ENCODE measurements around the gene YWHAE. TPM values are rescaled to one million over a fixed set of nuclear protein-coding genes. Genes with fewer than 3 reads are reported as not detected.
"Not testable (repeated sequence)": the region's sequence is repeated elsewhere in the genome, so short reads cannot be mapped to it uniquely, and the experiment has no call there.

YWHAE gene
- polyA plus RNA-seq, 2 donors, result 246 to 324 TPM

GRCh38 chr17:1366234-1366633 lies 33.8 kb downstream of the YWHAE start:
- Histone ChIP-seq H3K27me3 (ENCODE audit: control insufficient read depth in 1 of 2, insufficient read depth in 2 of 2, low read length in 2 of 2) (no peaks in the 10 kb centered on the region), H3K27ac (ENCODE audit: low read depth in 2 of 2, low read length in 1 of 2) (peak overlapping the region in 1 of 2 donors; percentile 42), H3K9me3 (ENCODE audit: control insufficient read depth in 2 of 2, insufficient read depth in 1 of 2, low read depth in 1 of 2, low read length in 1 of 2) (no peaks in the 10 kb centered on the region), H3K36me3 (ENCODE audit: control insufficient read depth in 2 of 2, insufficient read depth in 2 of 2, low read length in 1 of 2) (peaks cover 2 to 5% of the 10 kb centered on the region in 2 donors), H3K4me1 (ENCODE audit: control insufficient read depth in 2 of 2, insufficient read depth in 2 of 2, low read length in 1 of 2) (no peaks in the 10 kb centered on the region), H3K4me3 (ENCODE audit: low read depth in 1 of 2, low read length in 2 of 2) (no peak overlapping the region)
- 82 to 83% methylated on average over 7 of the region's 7 CpGs for WGBS, 2 donors

GRCh38 chr17:1365445-1366039 lies 34.5 kb downstream of the YWHAE start:
- Histone ChIP-seq H3K4me3 (ENCODE audit: low read depth in 1 of 2, low read length in 2 of 2) (no peak overlapping the region), H3K36me3 (ENCODE audit: control insufficient read depth in 2 of 2, insufficient read depth in 2 of 2, low read length in 1 of 2) (peaks cover 2 to 8% of the 10 kb centered on the region in 2 donors), H3K9me3 (ENCODE audit: control insufficient read depth in 2 of 2, insufficient read depth in 1 of 2, low read depth in 1 of 2, low read length in 1 of 2) (no peaks in the 10 kb centered on the region), H3K4me1 (ENCODE audit: control insufficient read depth in 2 of 2, insufficient read depth in 2 of 2, low read length in 1 of 2) (no peaks in the 10 kb centered on the region), H3K27me3 (ENCODE audit: control insufficient read depth in 1 of 2, insufficient read depth in 2 of 2, low read length in 2 of 2) (no peaks in the 10 kb centered on the region), H3K27ac (ENCODE audit: low read depth in 2 of 2, low read length in 1 of 2) (no peak overlapping the region)
- 10 to 14% methylated on average over 11 of the region's 11 CpGs for WGBS, 2 donors

- Histone ChIP-seq H3K9me3 (ENCODE audit: control insufficient read depth in 2 of 2, insufficient read depth in 1 of 2, low read depth in 1 of 2, low read length in 1 of 2) (no peaks in the 10 kb centered on the region), H3K4me1 (ENCODE audit: control insufficient read depth in 2 of 2, insufficient read depth in 2 of 2, low read length in 1 of 2) (no peaks in the 10 kb centered on the region), H3K27ac (ENCODE audit: low read depth in 2 of 2, low read length in 1 of 2) (peak overlapping the region in 1 of 2 donors; percentile 4)
These were observed 37.1 kb downstream of the YWHAE start for GRCh38 chr17:1362964-1363363.

GRCh38 chr17:1362065-1362848 lies 37.8 kb downstream of the YWHAE start:
- H3K9me3 ChIP-seq (ENCODE audit: control insufficient read depth in 2 of 2, insufficient read depth in 1 of 2, low read depth in 1 of 2, low read length in 1 of 2), result no peaks in the 10 kb centered on the region
- H3K4me3 ChIP-seq (ENCODE audit: low read depth in 1 of 2, low read length in 2 of 2), result no peak overlapping the region
- 36 to 42% methylated on average over 10 of the region's 10 CpGs for WGBS, 2 donors
- H3K27me3 ChIP-seq (ENCODE audit: control insufficient read depth in 1 of 2, insufficient read depth in 2 of 2, low read length in 2 of 2), result no peaks in the 10 kb centered on the region
- H3K4me1 ChIP-seq (ENCODE audit: control insufficient read depth in 2 of 2, insufficient read depth in 2 of 2, low read length in 1 of 2), result no peaks in the 10 kb centered on the region
- peak overlapping the region in 1 of 2 donors; percentile 4 for H3K27ac ChIP-seq (ENCODE audit: low read depth in 2 of 2, low read length in 1 of 2)
- H3K36me3 ChIP-seq (ENCODE audit: control insufficient read depth in 2 of 2, insufficient read depth in 2 of 2, low read length in 1 of 2), result peaks cover 2 to 6% of the 10 kb centered on the region in 2 donors

More at GRCh38 chr17:1362964-1363363, 37.1 kb downstream of the YWHAE start:
- Histone ChIP-seq H3K27me3 (ENCODE audit: control insufficient read depth in 1 of 2, insufficient read depth in 2 of 2, low read length in 2 of 2) (no peaks in the 10 kb centered on the region), H3K36me3 (ENCODE audit: control insufficient read depth in 2 of 2, insufficient read depth in 2 of 2, low read length in 1 of 2) (peaks cover 2 to 8% of the 10 kb centered on the region in 2 donors), H3K4me3 (ENCODE audit: low read depth in 1 of 2, low read length in 2 of 2) (no peak overlapping the region)
- WGBS, 2 donors, result 31 to 37% methylated on average over 3 of the region's 3 CpGs

GRCh38 chr17:1360975-1361374 lies 39.0 kb downstream of the YWHAE start:
- Histone ChIP-seq H3K4me1 (ENCODE audit: control insufficient read depth in 2 of 2, insufficient read depth in 2 of 2, low read length in 1 of 2) (no peaks in the 10 kb centered on the region), H3K9me3 (ENCODE audit: control insufficient read depth in 2 of 2, insufficient read depth in 1 of 2, low read depth in 1 of 2, low read length in 1 of 2) (no peaks in the 10 kb centered on the region), H3K36me3 (ENCODE audit: control insufficient read depth in 2 of 2, insufficient read depth in 2 of 2, low read length in 1 of 2) (peaks cover 2 to 7% of the 10 kb centered on the region in 2 donors), H3K4me3 (ENCODE audit: low read depth in 1 of 2, low read length in 2 of 2) (no peak overlapping the region), H3K27me3 (ENCODE audit: control insufficient read depth in 1 of 2, insufficient read depth in 2 of 2, low read length in 2 of 2) (no peaks in the 10 kb centered on the region), H3K27ac (ENCODE audit: low read depth in 2 of 2, low read length in 1 of 2) (peak overlapping the region in 1 of 2 donors; percentile 4)
- 70 to 73% methylated on average over 12 of the region's 12 CpGs for WGBS, 2 donors

- H3K4me1 ChIP-seq (ENCODE audit: control insufficient read depth in 2 of 2, insufficient read depth in 2 of 2, low read length in 1 of 2); H3K4me3 ChIP-seq (ENCODE audit: low read depth in 1 of 2, low read length in 2 of 2); H3K9me3 ChIP-seq (ENCODE audit: control insufficient read depth in 2 of 2, insufficient read depth in 1 of 2, low read depth in 1 of 2, low read length in 1 of 2); H3K27me3 ChIP-seq (ENCODE audit: control insufficient read depth in 1 of 2, insufficient read depth in 2 of 2, low read length in 2 of 2); H3K36me3 ChIP-seq (ENCODE audit: control insufficient read depth in 2 of 2, insufficient read depth in 2 of 2, low read length in 1 of 2): not testable (repeated sequence)
- peak overlapping the region in 1 of 2 donors; percentile 6 for H3K27ac ChIP-seq (ENCODE audit: low read depth in 2 of 2, low read length in 1 of 2)
- WGBS, 2 donors, result 26 to 38% methylated on average over 5 of the region's 5 CpGs
These were observed 39.7 kb downstream of the YWHAE start for GRCh38 chr17:1360315-1360714.

- no peak overlapping the region for H3K4me3 ChIP-seq (ENCODE audit: low read depth in 1 of 2, low read length in 2 of 2)
- H3K36me3 ChIP-seq (ENCODE audit: control insufficient read depth in 2 of 2, insufficient read depth in 2 of 2, low read length in 1 of 2), result peaks cover 12 to 17% of the 10 kb centered on the region in 2 donors
- WGBS, 2 donors, result 85 to 93% methylated on average over 7 of the region's 7 CpGs
These were observed 46.0 kb downstream of the YWHAE start for GRCh38 chr17:1354030-1354429.

GRCh38 chr17:1352530-1352929 lies 47.5 kb downstream of the YWHAE start:
- not testable (repeated sequence) for H3K9me3 ChIP-seq (ENCODE audit: control insufficient read depth in 2 of 2, insufficient read depth in 1 of 2, low read depth in 1 of 2, low read length in 1 of 2); H3K27ac ChIP-seq (ENCODE audit: low read depth in 2 of 2, low read length in 1 of 2); H3K4me1 ChIP-seq (ENCODE audit: control insufficient read depth in 2 of 2, insufficient read depth in 2 of 2, low read length in 1 of 2); H3K27me3 ChIP-seq (ENCODE audit: control insufficient read depth in 1 of 2, insufficient read depth in 2 of 2, low read length in 2 of 2); H3K4me3 ChIP-seq (ENCODE audit: low read depth in 1 of 2, low read length in 2 of 2)
- peaks cover 12 to 19% of the 10 kb centered on the region in 2 donors for H3K36me3 ChIP-seq (ENCODE audit: control insufficient read depth in 2 of 2, insufficient read depth in 2 of 2, low read length in 1 of 2)
- WGBS, 2 donors, result 77 to 91% methylated on average over 16 of the region's 16 CpGs

More at GRCh38 chr17:1354030-1354429, 46.0 kb downstream of the YWHAE start:
- Histone ChIP-seq H3K27ac (ENCODE audit: low read depth in 2 of 2, low read length in 1 of 2) (no peak overlapping the region), H3K27me3 (ENCODE audit: control insufficient read depth in 1 of 2, insufficient read depth in 2 of 2, low read length in 2 of 2) (no peaks in the 10 kb centered on the region), H3K9me3 (ENCODE audit: control insufficient read depth in 2 of 2, insufficient read depth in 1 of 2, low read depth in 1 of 2, low read length in 1 of 2) (no peaks in the 10 kb centered on the region), H3K4me1 (ENCODE audit: control insufficient read depth in 2 of 2, insufficient read depth in 2 of 2, low read length in 1 of 2) (no peaks in the 10 kb centered on the region)

GRCh38 chr17:1351971-1352370 lies 48.1 kb downstream of the YWHAE start:
- peaks cover 12 to 20% of the 10 kb centered on the region in 2 donors for H3K36me3 ChIP-seq (ENCODE audit: control insufficient read depth in 2 of 2, insufficient read depth in 2 of 2, low read length in 1 of 2)
- WGBS, 2 donors, result 75 to 76% methylated on average over 3 of the region's 3 CpGs
- no peaks in the 10 kb centered on the region for H3K4me1 ChIP-seq (ENCODE audit: control insufficient read depth in 2 of 2, insufficient read depth in 2 of 2, low read length in 1 of 2)
- H3K9me3 ChIP-seq (ENCODE audit: control insufficient read depth in 2 of 2, insufficient read depth in 1 of 2, low read depth in 1 of 2, low read length in 1 of 2), result no peaks in the 10 kb centered on the region
- no peak overlapping the region for H3K27ac ChIP-seq (ENCODE audit: low read depth in 2 of 2, low read length in 1 of 2)
- H3K4me3 ChIP-seq (ENCODE audit: low read depth in 1 of 2, low read length in 2 of 2), result no peak overlapping the region
- H3K27me3 ChIP-seq (ENCODE audit: control insufficient read depth in 1 of 2, insufficient read depth in 2 of 2, low read length in 2 of 2), result no peaks in the 10 kb centered on the region

All from esophagus (tissue), 2 donors.